Ecto neural progenitor cell (in vitro differentiated cells): ENCODE results near the gene ELOVL6.
"Not testable (repeated sequence)": the region's sequence is repeated elsewhere in the genome, so short reads cannot be mapped to it uniquely, and the experiment has no call there.

Experiments
- DNase-seq: peaks from one replicate; pipeline ENCODE4 v3.0.0-alpha.2; 2018; ENCODE audit warnings: low spot score

Gene ELOVL6, protein sequence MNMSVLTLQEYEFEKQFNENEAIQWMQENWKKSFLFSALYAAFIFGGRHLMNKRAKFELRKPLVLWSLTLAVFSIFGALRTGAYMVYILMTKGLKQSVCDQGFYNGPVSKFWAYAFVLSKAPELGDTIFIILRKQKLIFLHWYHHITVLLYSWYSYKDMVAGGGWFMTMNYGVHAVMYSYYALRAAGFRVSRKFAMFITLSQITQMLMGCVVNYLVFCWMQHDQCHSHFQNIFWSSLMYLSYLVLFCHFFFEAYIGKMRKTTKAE

DNA sequence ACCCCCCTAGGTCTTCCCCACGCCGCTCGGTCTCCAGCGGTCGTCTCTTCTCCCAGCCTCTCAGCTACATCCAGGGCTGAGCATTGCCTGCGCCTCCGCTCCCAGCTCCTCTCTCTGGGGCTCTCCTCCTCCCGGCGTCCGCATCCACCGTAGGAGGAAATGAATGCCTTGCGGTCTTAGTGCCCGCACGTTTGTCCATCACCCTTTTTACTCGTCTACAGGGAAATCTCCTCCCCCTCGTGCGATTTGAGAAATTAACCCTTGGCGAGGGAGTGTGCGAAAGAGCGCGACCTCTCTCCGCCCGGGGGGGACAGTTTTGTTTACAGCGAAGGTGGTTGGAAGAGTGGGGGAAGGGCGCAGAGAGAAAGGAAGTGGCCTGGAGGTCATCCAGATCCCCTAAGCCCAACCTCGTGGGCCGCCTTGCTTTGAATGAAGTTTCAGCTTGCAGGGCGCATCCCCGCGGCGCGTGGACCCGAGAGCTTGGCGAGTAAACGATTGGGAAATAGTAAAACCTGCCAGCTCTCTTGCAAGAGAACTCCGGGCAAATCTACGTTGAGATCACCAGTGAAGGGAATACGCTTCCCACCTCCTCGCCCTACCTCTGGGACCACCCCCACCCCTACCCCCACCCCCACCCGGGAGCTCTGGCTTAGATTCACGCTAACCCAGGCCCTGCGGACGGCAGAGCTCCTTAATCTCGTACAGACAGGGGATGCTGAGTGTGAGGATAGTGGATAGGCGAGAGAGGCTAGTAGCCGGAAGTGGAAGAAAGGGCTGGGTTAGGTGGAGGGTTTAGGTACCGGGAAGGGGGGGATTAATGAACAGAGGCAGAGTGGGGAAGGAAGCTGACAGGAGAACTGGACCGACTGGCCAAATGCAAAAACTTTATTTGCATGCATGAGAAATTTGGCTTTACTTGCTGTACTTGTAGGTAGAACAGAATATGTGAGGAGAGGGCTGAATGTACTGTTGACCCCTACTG, at the start of gene ELOVL6:
TSS of gene ELOVL6 (minus strand) at position 181 of the 982 bp plus-strand sequence. CDS start 280 bp downstream, outside the sequence.
- peak; percentile 92 for DNase-seq

DNA sequence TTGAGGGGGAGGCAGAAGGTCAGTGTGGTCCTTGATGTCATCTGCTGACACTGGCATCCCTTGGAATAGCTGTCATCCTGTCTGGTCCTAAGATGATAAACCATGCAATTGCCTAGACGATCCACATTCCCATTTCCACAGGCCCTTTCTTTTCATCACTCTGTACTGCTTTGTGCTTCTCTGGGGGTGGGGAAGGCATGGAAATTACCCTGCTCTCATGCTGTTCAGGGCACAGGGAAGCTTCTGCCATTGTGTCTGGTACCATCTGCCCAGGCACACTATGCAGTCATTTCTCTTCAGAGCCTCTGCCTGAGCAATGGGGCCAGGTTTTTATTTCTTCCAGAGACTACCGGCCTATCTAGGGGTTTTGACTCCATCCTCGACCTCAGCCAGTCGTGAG, 49.7 kb upstream of the ELOVL6 start:
- no peak for DNase-seq

DNA sequence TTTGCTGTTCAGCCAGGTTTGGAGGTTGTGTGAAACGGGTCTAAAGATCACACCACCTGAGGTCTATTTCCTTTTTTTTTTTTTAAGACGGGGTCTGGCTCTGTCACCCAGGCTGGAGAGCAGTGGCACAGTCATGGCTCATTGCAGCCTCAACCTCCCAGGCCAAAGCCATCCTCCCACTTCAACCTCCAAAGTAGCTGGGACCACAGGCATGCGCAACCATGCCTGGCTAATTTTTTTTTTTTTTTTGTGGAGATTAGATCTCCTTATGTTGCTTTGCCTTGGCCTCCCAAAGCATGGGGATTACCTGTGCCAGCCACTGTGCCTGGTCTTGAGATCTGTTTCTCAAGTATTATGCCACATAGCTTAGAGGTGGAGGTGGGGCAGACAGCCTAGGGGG, 49.2 kb upstream of the ELOVL6 start:
- no peak for DNase-seq

DNA sequence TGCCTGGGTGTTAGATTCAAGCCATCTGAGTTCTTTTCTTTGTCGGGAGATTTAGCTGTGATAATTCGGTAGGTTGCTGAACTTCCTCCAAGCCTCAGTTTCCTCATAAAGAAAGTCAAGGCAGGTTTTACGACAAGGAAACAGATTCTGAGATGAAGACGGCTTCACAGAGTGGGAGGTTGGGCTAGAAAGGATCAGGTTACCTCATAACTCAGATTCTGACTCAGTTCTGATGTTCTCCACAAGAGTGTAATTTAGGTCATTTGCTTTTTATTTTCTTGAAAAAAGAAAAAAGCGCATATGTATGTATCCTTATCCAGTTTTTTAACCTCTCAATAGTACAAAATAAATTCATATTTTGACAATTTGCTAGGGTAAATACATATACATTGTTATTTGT, 47.2 kb upstream of the ELOVL6 start:
- DNase-seq: no peak

DNA sequence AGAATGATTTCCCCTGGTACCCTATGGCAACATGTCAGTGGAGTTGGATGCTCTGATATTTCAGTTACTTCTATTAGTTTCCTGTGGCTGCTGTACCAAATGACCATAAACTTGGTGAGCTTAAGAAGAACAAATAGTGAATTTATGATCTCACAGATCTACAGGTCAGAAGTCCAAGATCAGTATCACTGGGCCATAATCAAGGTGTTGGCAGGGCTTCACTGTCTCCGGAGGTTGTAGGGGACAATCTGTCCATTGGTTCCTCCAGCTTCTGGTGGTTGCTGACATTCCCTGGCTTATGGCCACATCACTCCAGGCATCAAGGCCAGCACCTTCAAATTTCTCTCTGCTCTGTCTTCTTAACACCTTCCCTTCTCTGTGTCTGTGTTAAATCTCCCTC, 37.9 kb upstream of the ELOVL6 start:
- no peak for DNase-seq

DNA sequence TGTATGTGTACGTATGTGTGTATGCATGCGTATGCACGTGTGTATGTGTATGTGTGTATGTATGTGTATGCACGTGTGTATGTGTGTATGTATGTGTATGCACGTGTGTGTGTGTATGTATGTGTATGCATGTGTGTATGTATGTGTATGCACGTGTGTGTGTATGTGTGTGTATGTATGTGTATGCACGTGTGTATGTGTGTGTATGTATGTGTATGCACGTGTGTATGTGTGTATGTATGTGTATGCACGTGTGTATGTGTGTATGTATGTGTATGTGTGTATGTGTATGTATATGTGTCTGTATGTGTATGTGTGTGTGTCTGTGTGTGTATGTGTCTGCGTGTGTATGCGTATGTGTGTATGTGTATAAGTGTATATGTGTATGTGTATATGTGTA, 35.2 kb upstream of the ELOVL6 start:
- not testable (repeated sequence) for DNase-seq

DNA sequence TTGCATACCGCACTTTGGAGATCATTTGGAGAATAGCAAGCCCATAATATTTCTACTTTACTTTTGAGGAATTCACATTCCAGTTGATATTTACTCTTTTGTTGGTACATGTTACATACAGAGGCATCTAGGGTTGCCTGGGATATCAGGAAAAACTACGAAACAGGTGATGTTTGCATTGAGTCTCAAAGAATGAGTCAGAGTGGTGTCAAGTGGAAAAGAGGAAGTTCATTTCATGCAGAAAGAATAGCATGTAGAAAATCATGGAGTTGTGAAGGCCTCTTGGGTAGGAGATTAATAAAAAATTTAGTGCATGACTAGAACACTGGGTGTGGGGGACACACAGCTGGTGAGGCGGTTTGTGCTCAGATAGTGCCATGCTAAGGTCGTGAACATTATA, 33.5 kb upstream of the ELOVL6 start:
- no peak for DNase-seq

DNA sequence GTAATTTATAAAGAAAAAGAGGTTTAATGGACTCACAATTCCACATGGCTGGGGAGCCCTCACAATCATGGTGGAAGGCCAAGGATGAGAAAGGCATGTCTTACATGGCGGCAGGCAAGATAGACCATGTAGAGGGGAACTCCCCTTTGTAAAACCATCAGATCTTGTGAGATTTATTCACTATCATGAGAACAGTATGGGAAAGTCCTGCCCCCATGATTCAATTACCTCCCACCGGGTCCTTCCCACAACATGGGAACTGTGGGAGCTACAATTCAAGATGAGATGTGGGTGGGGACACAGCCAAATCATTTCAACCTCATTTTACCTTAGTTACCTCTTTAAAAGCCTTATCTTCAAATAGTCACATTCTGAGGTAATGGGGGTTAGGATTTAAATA, 30.9 kb upstream of the ELOVL6 start:
- no peak for DNase-seq

DNA sequence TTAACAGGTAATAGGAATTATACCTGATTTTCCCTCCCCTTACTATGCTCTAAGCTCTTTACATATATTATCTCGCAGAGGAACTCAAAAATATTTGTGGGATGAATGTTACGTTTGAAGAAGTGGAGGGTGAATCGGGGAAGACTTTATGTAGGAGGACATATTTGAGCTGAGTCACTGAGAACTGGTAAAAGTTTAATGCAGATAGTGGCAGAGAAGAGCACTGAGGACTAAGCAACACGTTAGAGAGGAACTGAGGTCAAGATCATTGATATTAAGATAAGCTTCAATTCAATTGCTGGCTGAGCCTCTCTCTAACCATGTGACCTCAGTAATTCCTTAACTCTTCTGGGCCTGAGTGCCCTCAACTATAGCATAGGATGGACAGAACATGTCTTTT, 26.4 kb upstream of the ELOVL6 start:
- DNase-seq: no peak

DNA sequence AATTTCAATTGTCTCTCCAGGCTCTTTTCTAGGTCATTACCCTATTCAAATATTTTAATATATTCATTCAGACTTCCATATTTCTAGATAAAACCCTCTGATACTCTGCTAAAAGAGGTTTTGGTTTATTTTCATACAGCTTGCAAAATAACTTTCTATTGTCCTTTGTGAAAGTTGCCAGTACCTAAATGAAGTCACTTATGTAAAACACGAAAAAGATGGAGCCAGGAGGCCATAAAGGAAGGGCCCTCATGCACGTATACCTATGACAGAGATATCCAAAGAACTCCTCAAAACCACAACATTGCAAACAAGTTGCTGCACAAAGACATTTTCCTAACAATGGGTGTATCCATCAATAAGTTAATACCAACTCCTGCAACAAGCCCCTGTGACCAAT, 25.7 kb upstream of the ELOVL6 start:
- no peak for DNase-seq

DNA sequence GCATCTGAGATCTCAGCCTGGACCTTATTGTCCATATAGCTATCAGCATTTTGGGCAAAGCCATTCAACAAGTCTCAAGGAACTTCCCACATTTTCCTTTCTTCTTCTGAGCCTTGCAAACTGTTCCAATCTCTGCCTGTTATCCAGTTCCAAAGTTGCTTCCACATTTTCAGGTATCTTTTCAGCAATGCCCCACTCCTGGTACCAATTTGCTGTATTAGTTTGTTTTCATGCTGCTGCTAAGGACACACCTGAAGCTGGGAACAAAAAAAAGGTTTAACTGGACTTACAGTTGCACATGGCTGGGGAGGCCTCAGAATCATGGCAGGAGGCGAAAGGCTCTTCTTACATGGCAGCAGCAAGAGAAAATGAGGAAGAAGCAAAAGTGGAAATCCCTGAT, 20.5 kb upstream of the ELOVL6 start:
- DNase-seq: not testable (repeated sequence)

DNA sequence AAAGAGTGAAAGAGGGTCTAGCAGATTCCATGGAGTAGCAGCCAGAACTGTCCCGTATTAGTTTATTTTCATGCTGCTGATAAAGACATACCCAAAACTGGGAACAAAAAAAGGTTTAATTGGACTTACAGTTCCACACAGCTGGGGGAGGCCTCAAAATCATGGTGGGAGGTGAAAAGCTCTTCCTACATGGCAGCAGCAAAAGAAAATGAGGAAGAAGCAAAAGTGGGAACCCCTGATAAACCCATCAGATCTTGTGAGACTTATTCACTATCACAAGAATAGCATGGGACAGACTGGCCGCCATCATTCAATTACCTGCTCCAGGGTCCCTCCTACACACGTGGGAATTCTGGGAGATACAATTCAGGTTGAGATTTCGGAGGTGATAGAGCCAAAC, 18.8 kb upstream of the ELOVL6 start:
- not testable (repeated sequence) for DNase-seq

DNA sequence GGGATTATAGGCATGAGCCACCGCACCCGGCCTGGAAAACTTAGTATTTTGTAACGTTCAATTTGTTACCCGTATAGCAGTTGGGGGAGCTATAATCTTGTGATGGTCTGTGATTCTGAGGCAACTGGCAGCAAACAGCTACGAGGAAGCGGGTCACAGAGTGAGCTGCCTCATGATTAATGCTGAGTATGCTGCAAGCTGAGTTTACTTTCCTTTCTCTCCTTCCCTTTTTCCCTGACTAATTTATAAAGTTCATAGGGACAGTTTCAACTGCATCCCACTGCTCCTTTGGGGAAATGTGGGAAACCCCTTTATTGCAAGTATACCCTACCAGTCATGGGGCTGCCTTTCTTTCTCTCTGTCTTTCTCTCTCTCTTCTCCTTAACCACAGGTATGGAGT, 17.7 kb upstream of the ELOVL6 start:
- no peak for DNase-seq

DNA sequence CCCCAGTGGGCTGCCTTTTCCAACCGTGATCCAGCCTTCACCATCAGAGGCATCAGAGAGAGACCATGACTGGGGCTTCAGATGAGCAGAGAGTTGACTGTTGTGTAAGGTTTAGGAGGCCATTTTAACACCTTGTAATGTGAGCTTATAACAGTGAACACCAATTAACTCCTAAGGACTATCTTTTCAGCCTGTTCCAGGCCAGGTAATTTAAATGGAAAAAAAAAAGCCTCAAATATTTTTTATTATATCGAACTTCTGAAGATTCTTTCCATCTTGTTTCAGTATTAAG, 13.3 kb upstream of the ELOVL6 start:
- DNase-seq: no peak

DNA sequence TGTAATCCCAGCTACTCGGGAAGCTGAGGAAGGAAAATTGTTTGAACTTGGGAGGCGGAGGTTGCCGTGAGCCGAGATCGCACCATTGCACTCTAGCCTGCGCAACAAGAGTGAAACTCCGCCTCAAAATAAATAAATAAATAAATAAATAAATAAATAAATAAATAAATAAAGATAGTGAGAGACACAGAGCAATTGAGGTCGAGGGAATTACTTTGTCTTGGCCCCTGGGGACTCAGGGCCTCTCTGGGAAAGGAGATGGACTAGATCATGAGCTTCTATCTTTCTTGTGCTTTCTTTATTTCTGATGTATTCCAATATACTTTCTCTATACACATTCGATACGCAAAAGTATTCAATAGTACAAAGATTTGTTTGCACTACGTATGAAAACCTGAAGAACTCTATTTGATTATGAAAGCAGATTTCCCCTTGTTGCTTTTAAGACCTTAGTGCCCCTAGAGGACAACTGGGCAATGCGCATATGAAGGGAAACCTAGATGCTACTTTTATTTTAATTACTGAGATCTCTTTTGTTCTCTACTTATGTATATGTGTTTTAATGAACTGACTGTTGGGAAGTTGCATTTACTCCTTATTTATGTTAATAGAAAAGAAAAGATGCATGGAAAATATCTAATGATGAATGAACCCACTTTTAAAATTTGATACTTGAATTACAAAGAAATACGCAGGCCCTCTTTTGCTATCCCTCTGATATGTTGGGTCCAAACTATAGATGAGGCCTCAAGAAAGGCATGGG, 12.8 kb upstream of the ELOVL6 start:
- DNase-seq: no peak

DNA sequence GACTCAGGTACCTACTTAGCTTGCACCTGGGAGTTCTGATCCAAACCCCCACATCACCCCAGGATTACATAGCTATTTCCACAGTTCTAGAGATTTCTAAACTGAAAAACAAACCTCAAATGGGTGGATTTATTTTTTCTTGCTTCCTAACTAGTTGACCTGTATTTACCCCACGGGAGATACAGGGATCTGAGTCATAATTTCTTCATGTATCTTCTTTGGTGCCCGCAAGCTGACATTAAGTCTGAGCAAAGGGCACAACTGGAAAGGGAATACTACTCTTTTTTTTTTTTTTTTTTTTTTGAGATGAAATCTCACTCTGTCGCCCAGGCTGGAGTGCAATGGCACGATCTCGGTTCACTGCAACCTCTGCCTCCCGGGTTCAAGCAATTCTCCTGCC, 10.0 kb upstream of the ELOVL6 start:
- DNase-seq: no peak

DNA sequence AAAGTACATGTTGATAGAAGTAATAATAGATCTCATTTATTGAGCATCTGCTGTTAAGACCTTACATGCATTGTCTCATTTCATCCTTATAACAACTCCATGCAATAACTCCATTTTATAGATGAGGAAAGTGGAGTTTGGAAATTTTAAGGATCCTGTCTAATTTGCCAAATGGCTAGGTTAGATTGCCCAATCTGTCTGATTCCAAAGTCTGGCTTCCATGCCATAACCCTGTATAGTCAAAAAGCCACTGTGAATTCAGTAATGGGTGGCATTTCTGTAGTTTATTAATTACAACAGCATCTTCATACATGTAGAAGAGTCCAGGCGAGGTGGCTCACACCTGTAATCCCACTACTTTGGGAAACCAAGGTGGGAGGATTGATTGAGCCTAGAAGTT, 8.8 kb upstream of the ELOVL6 start:
- DNase-seq: no peak

DNA sequence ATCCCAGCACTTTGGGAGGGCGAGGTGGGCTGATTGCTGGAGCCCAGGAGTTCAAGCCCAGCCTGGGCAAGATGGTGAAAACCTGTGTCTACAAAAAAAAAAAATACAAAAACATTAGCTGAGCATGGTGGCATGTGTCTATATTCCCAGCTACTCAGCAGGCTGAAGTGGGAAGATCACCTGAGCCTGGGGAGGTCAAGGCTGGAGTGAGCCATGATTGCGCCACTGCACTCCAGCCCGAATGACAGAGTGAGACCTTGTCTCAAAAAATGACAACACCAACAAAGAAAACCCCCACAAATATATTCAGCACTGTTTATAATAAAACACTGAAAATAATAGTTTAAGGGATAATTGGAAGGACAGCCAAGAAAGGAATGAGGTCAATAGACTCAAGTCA, 3.6 kb upstream of the ELOVL6 start:
- no peak for DNase-seq

DNA sequence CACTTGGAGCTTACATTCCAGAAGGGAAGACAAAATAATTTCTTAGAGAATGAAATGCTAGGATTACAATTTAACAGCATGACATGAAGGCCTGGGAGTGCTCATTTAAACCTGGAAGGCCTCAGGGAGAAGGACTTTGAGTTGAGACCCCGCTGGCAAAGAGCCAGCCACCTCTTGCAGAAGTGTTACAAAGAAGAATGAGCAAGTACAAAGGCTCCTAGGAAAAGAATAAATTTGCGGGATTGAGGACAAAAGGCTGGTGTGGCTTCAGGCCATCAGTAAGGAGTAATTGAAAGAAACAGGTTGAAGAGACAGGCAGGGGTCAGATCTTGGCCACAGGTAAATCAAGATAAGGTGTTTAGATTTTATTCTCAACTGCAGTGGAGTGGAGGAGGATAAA, 3.1 kb upstream of the ELOVL6 start:
- DNase-seq: no peak

DNA sequence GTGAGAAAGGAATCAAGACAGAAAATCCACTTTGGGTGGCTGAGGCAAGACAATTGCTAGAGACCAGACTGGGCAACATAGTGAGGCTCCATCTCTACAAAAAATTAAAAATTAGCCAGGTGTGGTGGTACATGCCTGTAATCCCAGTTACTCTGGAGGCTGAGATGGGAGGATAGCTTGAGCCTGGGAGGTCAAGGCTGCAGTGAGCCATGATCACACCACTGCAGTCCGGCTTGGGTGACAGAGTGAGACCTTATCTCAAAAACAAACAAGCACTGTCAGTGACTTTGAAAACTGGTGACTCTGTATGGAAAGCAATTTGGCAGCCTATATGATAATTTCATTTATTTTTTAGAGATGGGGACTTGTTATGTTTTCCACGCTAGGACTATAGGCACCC, 2.3 kb upstream of the ELOVL6 start:
- no peak for DNase-seq

DNA sequence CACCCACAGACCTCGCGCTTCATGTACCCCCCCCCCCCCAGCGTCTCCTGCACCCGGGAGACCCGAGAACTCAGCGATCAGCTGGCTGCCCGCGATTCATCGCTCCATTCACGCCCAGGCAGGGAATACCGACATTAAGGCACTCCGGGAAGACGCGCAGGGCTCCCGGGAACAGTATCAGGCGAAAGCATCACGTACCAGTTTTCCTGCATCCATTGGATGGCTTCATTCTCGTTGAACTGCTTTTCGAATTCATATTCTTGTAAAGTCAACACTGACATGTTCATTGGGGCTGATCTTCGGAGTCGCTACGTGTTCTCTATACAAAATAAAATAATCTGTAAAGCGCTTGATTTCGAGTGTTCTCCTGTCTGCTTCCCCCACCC, 373 bp downstream of the ELOVL6 start:
- DNase-seq: peak; percentile 56

DNA sequence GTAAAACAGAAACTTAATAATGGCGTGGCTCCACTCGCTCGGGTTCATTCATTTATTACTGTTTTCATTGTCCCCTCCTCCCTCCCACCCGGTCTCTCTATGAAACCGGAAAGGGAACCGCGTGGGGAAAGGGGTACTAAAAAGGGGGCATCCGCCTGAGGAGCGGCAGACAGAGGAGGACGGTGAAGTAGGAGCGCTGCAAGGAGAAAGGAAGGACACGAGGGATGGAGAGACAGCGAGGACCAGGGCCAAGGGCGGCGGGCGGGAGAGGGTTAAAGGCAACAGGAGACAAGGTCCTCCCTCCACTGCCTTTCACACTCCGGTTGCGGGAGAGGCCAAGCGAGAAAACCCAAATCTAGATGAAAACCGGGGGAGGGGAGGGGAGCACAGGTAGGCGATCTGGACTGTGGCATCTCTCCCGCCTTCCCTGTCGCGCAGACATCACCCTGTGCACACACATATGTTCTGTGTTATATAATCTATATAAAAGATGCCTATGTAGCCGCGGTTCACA, 829 bp downstream of the ELOVL6 start:
- DNase-seq: peak; percentile 60
